Left ventricle myocardium superior (tissue), 1 donor: ENCODE data around the gene SLC22A23. TPM values are rescaled to one million over a fixed set of nuclear protein-coding genes. Genes with fewer than 3 reads are reported as not detected.
A peak's percentile ranks its signal among the peaks of the same experiment; 100 is the strongest.

Experiments
- ATAC-seq: fragments of 200-7000 bp; cut with Tn5 transposase; one replicate; pipeline ENCODE4 v1.9.1; 2020; ENCODE audit warnings: mild to moderate bottlenecking, moderate library complexity
- DNase-seq: peaks from one replicate; pipeline ENCODE4 v3.0.0-alpha.2; 2020
- intact Hi-C: fragments of 100-400 bp; cut with micrococcal nuclease; formaldehyde crosslinking; loops from one replicate; pipeline ENCODE4 v1.11.0; 2022
- long read RNA-seq: library from polyadenylated mRNA; unstranded; transcript quantifications from one replicate; pipeline ENCODE4 v2.0.0, GENCODE V29; 2021
- total RNA-seq: library from RNA; stranded (reverse); fragmentation: NEBNext Ultra II Directional; extraction: Animal tissue kit (Norgen Biotek cat#: 25700); gene quantifications from one replicate; pipeline ENCODE4 v1.2.1, GENCODE V29; 2021
- donor health status: DM: no; HTN: yes; CAD: no; lungs with severe emphysema.

Gene SLC22A23
- 7.1 TPM for total RNA-seq
- long read RNA-seq, partial matches to known transcripts: 0 of 20 reads
- long read RNA-seq, other reads (novel, unspliced or antisense): 18 of 20 reads

- ATAC-seq (peak; percentile 93), DNase-seq (peak; percentile 82)
- intact Hi-C loops: no loop called here
These were observed at the start of gene SLC22A23 for GRCh38 chr6:3456898-3457709. SLC22A23 (minus strand) TSS chr6:3457050; CDS start chr6:3456559, 491 bp downstream.

GRCh38 chr6:3506200-3506599 lies 49.4 kb upstream of the SLC22A23 start:
- ATAC-seq: peak; percentile 65
- intact Hi-C loops: no loop called here
- DNase-seq: no peak

- ATAC-seq: peak; percentile 34
- intact Hi-C loops: no loop called here
- no peak for DNase-seq
These were observed 48.3 kb upstream of the SLC22A23 start for GRCh38 chr6:3504938-3505805.

- intact Hi-C loops: no loop called here
- no peak for ATAC-seq
- DNase-seq: no peak
These were observed 47.5 kb upstream of the SLC22A23 start for GRCh38 chr6:3504354-3504753.

- no peak for DNase-seq
- intact Hi-C loops: no loop called here
- ATAC-seq: no peak
These were observed 45.1 kb upstream of the SLC22A23 start for GRCh38 chr6:3501826-3502500.

GRCh38 chr6:3500262-3501014 lies 43.6 kb upstream of the SLC22A23 start:
- DNase-seq: no peak
- no peak for ATAC-seq
- intact Hi-C loops: no loop called here

- ATAC-seq (no peak), DNase-seq (no peak)
- intact Hi-C loops: no loop called here
These were observed 42.8 kb upstream of the SLC22A23 start for GRCh38 chr6:3499603-3500002.

GRCh38 chr6:3496395-3496794 lies 39.5 kb upstream of the SLC22A23 start:
- intact Hi-C loops: no loop called here

GRCh38 chr6:3494391-3495100 lies 37.7 kb upstream of the SLC22A23 start:
- ATAC-seq: no peak

More at GRCh38 chr6:3496395-3496794, 39.5 kb upstream of the SLC22A23 start:
- DNase-seq: no peak
- ATAC-seq: no peak

GRCh38 chr6:3490625-3490980 lies 33.8 kb upstream of the SLC22A23 start:
- intact Hi-C loops: no loop called here
- DNase-seq (no peak), ATAC-seq (no peak)

More at GRCh38 chr6:3494391-3495100, 37.7 kb upstream of the SLC22A23 start:
- intact Hi-C loops: no loop called here
- DNase-seq: no peak

GRCh38 chr6:3489961-3490624 lies 33.2 kb upstream of the SLC22A23 start:
- no peak for DNase-seq
- no peak for ATAC-seq
- intact Hi-C loops: no loop called here

- intact Hi-C loops: no loop called here
- DNase-seq: no peak
- no peak for ATAC-seq
These were observed 32.3 kb upstream of the SLC22A23 start for GRCh38 chr6:3489027-3489757.

GRCh38 chr6:3484946-3485345 lies 28.1 kb upstream of the SLC22A23 start:
- ATAC-seq (no peak), DNase-seq (no peak)
- intact Hi-C loops: no loop called here

- no peak for ATAC-seq
- DNase-seq: no peak
- intact Hi-C loops: no loop called here
These were observed 27.3 kb upstream of the SLC22A23 start for GRCh38 chr6:3484192-3484591.

GRCh38 chr6:3483675-3484074 lies 26.8 kb upstream of the SLC22A23 start:
- no peak for DNase-seq
- intact Hi-C loops: no loop called here
- no peak for ATAC-seq

- intact Hi-C loops: no loop called here
- no peak for ATAC-seq
- DNase-seq: no peak
These were observed 26.0 kb upstream of the SLC22A23 start for GRCh38 chr6:3482869-3483268.

GRCh38 chr6:3481640-3482039 lies 24.8 kb upstream of the SLC22A23 start:
- intact Hi-C loops: no loop called here
- DNase-seq (no peak), ATAC-seq (no peak)
